ENCODE data around the gene RELN.

DNA sequence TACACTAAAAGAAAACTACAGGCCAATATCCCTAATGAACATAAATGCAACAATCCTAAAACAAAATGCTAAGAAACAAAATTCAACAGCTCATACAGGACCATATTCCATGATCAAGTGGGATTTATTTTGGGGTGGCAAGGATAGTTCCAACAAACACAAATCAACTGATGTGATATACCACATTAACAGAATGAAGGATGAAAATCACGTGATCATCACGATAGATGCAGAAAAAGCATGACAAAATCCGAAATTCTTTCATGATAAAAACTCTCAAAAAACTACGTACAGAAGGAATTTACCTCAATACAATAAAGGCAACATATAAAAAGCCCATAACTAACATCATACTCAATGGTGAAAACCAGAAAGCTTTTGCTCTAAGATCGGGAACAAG is 124.0 kb downstream of the RELN start:
- TF ChIP-seq CTCF (IDR thresholded peaks at IDR 0.05) (no peak), EZH2 (IDR thresholded peaks at IDR 0.05; ENCODE audit: borderline replicate concordance, insufficient read depth, low read depth, low read length, poor library complexity, severe bottlenecking) (no peak)

Data from B cell (primary cell).